Glomerular visceral epithelial cell (primary cell): ENCODE results near the gene RAD51B.
A peak's percentile ranks its signal among the peaks of the same experiment; 100 is the strongest.
"Not testable (repeated sequence)": the region's sequence is repeated elsewhere in the genome, so short reads cannot be mapped to it uniquely, and the experiment has no call there.

Experiments used
- DNase-seq: peaks from one replicate; pipeline ENCODE4 v3.0.0-alpha.2; 2016; ENCODE audit errors: extremely low spot score

The RAD51B gene

DNA sequence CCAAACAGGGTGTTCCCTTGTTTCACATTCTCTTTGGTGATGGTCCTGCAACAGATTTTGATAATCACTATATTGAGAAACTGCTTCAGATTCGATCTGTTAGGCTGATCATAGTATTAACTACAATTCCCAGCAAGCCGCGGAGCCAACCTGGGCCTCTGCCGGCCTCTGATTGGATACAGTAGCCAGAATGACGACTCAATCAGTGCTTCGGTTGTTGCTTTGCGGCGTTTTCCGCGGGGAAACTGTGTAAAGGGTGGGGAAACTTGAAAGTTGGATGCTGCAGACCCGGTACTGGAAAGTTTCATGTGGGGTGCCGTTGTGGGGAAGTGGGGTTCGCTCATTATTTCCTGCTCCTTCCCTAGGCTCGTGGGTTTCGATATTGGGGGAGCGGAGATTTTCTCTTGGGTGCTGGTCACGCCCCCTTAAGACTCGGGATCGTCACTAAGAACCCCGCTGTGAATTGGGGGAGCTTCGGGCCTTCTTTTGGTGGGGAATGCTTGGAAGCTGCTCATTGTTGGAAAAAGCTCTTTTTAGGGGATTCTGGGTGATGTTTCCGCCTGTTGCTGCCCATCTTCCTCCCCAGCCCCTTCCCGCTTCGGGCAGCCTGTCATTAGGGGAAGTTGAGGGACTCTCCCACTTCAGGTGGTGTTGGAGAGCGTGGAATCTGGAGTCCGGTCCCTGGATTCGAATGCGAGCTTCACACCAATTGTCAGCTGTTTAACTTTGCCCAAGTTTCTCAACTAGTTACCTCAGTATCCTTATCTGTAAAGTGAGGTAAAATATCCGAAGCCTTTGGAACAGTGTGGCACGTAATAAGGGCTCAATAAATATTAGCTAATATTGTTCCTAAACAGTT lies at the start of gene RAD51B:
Gene RAD51B, plus strand, starts transcription at position 217 of the 859 bp plus-strand sequence.
- peak; percentile 84 for DNase-seq

DNA sequence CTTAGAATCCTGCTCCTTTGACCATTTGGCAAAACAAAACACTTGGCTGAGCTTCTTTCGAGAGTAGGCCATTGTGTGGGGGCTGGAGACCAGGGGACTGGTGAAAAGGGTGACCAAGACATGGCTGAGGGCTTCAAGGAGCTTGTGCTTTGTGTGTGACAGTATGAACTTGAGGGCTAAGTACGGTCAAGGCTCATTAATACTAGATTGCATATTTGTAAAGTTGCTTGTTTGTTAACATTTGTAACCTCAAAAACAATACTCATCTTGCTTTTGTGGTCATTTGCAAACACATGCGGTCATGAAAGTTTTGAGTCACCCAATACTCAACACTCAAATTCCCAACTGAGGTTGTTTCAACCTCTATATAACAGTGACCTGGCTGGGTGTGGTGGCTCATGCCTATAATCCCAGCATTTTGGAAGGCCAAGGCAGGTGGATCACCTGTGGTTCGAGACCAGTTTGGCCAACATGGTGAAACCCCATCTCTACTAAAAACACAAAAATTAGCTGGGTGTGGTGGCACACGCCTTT lies 45.7 kb upstream of the RAD51B start:
- DNase-seq = no peak

DNA sequence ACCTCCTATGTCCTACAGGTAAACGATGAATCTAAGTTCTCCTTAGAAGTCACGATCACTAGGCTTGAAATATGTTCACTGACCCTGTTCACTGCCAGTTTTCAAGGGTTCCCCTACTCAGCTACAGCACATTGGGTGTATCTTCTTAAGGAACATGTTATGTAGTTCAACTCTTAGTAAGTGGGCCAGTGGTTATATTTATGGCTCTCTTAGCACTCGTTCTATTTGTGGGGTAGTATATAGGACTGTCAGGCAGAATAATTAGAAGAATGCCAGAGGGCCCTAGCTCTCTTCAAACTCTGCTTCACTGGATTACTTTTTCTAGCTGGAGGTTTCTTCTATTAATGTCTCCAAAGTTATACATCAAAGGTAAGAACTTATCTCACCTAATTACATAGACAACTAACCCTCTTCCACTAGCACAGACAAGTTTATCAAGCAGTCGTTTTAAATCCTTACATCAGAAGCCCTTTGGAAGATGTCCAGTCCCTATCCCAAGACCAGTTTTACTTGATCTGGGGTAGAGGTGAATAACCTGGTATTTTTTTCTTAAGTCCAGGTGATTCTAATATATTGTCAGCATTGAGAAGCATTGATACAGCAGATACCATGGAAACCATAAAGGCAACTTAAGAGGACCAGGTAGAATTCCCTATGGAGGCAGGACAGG lies 42.8 kb upstream of the RAD51B start:
- DNase-seq = no peak

- no peak for DNase-seq
These were observed 40.8 kb upstream of the RAD51B start for GRCh38 chr14:67778792-67779191.

DNA sequence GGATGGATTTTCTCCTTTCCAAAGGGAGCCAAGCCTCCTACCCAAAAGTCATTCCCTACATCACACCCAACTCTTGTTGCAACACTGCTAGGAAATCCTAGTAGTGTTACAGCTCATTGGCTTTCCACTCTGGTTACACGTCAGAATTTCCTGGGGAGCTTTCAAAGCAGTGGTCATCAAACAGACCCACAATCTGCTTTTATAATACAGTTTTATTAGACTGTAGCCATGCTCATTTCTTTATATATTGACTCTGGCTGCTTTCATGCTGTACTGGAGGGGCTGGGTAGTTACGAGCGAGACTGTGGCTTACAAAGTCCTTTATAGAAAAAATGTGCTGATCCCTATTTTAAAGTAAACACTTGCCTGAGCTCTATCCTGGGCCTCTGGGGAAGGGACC lies 37.5 kb upstream of the RAD51B start:
- DNase-seq = no peak

DNA sequence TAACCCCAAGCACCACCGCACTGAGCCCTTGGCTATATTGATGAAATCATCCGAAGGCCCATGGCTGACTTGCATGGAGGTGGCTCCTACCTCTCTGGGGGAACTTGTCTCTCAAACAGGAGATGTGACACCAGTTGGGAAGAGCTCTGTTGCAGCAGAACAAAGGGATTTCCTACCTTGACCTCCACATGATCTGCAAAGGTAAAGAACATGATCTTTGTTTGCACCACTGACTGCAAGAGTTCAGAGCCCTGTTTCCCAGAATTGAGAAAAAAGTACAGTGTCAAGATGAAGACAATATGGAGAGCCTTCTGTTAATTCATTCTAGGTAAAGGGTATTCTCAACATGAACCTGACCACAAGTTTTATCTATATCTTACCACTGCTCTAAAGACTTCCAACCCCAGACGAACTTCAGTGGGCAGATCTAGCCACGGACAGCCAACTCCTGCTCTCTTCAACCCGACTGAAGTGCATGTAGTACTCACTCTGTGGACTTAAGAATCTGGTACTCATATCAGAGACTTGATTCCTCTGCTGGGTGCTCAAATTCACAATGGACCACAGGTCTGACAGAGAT lies 35.2 kb upstream of the RAD51B start:
- no peak for DNase-seq

DNA sequence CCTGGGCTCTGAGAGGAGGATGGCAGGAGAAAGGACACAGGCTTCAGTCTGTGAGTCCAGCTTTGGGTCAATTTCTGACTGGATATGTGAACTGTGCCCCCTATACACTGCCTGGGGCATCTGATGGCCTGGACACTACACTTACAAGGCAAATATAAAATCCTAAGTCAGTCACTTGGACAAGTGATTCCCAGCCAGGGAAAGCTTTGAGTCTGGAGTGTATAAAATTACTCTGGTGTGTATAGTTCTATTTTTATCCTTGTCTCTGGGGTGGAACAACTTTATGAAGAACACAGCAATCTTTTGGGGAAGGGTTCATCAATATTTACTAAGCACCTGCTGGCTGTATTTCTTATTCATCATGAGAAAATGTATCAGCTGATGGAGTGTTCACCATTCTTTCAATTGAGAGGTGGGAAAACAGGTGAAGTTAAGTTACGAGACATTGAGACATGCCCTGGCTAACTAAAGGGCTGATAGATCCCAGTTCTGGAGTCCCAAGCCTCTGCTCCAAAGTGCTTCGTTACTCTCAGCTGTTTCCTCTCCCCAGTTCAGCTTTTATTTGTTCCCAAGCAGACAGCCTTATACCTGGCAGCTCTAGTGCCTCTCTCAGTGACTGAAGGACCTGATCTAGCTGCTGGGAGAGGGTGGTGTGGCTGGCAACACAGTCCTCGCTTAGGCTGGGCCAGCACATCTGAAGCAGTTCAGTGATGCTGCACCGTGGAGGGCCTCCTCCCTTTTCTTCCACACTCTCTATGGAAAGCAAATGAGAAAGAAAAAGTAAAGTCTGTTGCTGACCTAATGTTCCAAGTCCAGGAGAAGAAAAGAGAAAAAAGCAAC lies 34.1 kb upstream of the RAD51B start:
- DNase-seq = no peak

DNA sequence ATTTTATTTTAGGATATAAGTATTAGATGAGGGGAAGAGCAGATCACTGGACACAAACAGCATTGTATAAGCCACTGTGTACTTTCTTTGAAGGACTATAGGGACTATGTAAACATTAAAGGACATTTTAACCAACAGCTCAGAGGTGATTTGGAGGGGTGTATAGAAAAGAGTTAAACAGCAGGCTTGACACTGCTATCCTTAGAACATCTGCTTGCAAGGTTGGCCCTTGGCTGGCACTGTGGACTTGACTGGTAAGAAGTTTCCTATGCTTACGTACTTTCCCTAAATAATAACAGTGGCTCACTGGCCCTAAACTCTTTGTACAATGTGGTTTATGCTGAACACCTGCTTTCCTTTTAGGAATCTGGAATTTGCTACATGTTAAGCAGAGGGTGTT lies 31.9 kb upstream of the RAD51B start:
- DNase-seq = no peak

- no peak for DNase-seq
These were observed 20.8 kb upstream of the RAD51B start for GRCh38 chr14:67798731-67799130.

GRCh38 chr14:67800743-67801142 lies 18.8 kb upstream of the RAD51B start:
- DNase-seq = no peak

DNA sequence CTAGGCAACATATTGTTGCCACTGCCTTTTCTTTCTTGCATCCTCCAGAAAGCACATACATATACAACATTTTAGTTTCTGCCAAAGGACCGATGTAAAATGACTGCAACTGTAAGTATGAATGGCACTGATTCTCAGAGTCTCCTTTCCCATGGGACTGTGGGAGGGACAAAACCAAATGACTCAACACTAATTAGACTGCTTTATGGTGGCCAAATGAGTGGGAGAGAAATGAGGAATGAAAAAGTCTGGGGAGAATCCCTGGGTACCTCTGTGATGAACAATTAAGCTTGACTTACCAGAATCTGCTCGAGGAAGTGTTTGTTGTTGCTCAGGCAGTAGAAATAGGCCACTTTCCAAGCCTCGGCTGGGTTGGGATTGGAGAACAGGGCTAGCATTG lies 13.3 kb upstream of the RAD51B start:
- DNase-seq = no peak

- no peak for DNase-seq
These were observed 4.8 kb upstream of the RAD51B start for GRCh38 chr14:67814821-67815220.

DNA sequence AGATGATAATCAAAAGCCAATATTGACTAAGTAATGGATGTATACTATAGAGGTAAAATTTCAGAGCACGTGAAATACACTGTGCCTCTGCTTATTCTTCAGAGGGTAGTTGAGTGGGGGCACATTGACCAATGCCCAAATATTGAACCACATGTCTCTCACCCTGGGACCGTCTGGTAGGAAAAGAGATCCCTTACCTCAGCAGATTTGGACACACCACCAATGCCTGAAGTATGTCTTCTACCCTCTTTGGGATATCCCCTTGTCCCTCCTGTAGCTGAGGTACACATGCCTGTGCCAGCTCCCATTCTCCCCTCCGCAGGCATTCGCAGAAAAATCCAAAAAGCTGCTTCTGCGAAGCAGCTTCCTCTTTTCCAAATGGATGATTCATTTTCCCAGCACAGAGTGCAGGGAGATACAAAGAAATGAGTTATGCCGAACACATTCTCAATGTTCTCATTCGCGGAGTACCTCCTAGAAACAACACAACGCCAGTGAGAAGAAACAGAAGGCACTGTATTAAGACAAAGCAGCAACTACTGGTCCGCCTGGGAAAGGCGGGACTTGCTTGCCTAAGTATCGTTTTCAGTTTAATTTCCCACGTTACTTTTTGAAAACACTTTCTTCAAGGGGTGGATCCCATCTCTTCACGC lies 3.9 kb upstream of the RAD51B start:
- DNase-seq = peak; percentile 35

- DNase-seq = peak; percentile 95
These were observed 3.1 kb upstream of the RAD51B start, which contains the start of gene ZFYVE26 for GRCh38 chr14:67816326-67817002. Gene ZFYVE26, minus strand, starts transcription at chr14:67816590. Its CDS starts 627 bp downstream, at chr14:67815963.

- DNase-seq = no peak
These were observed 1.7 kb upstream of the RAD51B start for GRCh38 chr14:67817750-67818438.

DNA sequence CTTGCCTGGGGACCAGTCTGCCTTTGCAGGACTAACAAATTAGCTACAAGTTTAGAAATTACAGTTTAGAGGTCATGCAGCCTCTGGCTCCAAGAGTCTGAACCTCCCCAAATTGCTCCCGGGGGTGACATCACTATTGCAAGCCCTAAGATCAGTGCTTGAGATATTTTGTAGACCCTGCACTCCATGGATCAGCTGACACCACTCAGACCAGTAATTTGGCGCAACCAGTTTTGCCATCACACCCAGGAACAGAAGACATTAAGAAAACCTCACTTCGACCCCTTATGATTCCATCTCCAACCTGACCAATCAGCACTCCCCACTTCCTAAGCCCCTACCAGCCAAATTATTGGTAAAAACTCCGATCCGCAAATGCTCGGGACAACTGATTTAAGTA lies 1.1 kb upstream of the RAD51B start:
- not testable (repeated sequence) for DNase-seq

- DNase-seq = peak; percentile 43
These were observed 921 bp downstream of the RAD51B start for GRCh38 chr14:67820428-67820971.

DNA sequence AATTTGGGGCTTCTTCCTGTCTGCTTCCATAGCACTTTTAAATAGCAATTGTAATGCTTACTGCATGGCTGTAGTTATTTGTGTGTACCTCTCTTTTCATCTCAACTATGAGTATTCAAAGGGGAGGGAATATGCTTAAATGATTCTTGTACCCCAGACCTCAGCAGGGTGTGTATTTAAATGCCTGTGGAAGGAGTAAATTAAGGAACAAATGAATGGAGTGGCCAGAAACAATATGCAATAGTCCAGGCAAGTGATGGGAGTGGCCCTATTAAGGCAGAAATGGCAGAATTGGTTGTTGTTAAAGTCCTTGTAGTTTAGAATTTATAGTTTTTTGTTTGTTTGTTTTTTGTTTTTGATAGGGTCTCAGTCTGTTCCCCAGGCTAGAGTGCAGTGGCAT lies 1.5 kb downstream of the RAD51B start:
- no peak for DNase-seq

GRCh38 chr14:67831113-67831512 lies 11.5 kb downstream of the RAD51B start:
- no peak for DNase-seq

DNA sequence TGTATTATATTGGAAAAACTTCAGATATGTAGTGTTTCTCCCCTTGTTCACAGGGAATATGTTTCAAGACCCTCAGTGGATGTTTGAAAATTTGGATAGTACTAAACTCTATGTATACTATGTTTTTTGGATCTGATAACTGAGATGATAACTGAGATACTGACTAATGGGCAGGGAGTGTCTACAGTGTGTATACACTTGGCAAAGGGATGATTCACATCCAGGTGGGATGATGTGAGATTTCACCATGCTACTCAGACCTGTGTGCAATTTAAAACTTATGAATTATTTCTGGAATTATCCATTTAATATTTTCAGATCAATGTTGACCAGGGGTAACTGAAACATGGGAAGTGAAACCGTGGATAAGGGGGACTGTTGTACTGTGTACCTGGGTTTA lies 13.8 kb downstream of the RAD51B start:
- DNase-seq = no peak
